ENCODE measurements around the gene TEP1.

GRCh38 chr14:20350282-20350681, 63.0 kb downstream of the TEP1 start:
- TF ChIP-seq, protein P1, sequence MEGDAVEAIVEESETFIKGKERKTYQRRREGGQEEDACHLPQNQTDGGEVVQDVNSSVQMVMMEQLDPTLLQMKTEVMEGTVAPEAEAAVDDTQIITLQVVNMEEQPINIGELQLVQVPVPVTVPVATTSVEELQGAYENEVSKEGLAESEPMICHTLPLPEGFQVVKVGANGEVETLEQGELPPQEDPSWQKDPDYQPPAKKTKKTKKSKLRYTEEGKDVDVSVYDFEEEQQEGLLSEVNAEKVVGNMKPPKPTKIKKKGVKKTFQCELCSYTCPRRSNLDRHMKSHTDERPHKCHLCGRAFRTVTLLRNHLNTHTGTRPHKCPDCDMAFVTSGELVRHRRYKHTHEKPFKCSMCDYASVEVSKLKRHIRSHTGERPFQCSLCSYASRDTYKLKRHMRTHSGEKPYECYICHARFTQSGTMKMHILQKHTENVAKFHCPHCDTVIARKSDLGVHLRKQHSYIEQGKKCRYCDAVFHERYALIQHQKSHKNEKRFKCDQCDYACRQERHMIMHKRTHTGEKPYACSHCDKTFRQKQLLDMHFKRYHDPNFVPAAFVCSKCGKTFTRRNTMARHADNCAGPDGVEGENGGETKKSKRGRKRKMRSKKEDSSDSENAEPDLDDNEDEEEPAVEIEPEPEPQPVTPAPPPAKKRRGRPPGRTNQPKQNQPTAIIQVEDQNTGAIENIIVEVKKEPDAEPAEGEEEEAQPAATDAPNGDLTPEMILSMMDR (IDR thresholded peaks at IDR 0.05; ENCODE audit: low read depth, low read length, poor library complexity, severe bottlenecking): no peak
- TF ChIP-seq EZH2phosphoT487 (IDR thresholded peaks at IDR 0.05; ENCODE audit: borderline replicate concordance, low read length): no peak

Measured in DOHH2 (cell line).